COLO668 (cell line): ENCODE results near the gene PAF1.

Experiments
- DNase-seq: peaks from one replicate; lab custom pipeline; 2025; ENCODE audit not compliant: unreplicated experiment; lab: John Stamatoyannopoulos, UW

PAF1 gene

DNA sequence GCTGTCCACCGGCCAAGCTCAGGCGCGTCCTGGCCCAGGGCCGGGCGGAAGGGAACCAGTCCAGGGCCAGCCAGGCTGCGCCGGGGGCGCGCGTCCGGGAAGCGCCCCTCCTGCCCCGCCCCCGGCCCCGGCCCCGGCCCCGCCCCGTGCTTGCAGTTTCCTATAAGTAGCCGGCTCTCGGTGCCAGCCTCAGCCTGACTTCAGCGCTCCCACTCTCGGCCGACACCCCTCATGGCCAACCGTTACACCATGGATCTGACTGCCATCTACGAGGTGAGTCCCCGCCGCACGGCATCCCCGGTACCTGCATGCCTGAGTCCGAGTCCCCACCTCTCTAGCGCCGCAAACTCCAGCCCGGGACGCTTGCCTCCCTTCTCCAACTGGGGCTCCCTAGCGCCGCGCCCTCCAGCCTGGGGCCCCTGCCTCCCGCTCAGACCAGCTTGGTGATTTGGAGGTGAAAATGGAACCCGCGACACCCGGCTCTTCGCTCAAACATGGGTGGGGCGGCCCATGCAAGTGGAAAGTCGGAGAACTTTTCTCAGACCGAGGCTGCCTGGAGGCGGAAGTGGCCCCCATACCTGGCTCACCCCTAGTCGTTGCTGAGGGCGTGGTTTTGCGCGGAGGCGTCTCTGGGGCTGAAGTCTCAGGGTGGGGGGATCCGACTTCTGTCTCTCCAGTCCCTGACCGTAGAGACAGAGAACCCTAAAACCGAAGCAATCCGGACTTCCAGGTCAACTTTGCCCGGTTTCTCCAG lies 15.9 kb upstream of the PAF1 start, which contains the start of gene ZFP36:
TSS of gene ZFP36 (plus strand) at position 192 of the 754 bp plus-strand sequence. CDS start at position 250, 58 bp downstream.
- peak; percentile 85 for DNase-seq

- no peak for DNase-seq
Observed at GRCh38 chr19:39405958-39406655, 15.2 kb upstream of the PAF1 start.

DNA sequence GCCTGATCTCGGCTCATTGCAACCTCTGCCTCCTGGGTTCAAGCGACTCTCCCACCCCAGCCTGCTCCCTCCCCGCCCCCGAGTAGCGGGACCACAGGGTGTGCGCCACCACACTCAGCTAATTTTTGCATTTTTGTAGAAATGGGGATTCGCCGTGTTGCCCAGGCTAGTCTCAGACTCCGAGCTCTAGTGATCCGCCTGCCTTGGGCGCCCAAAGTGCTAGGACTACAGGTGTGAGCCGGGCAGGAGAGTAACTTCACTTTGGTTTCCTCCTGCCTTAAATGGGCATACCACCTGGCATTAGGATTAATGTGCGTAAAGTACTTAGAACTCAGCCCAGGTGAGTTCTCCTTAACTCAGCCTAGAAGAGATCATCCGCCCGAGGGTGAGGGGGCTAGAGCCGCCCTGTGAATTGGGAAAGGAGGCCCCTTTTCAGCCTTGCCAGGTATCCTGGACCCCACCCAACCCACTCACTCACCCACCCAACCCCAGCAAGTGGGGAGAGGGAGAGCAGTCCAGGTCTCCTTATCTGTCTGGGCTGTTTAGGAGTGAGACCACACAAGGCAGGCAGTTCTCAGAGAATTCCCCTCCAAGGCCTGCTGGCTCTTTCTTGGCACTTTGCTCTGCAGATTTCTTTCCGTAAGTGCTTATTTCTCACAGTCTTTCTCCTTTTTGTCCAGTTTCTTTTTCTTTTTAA lies 14.5 kb upstream of the PAF1 start:
- DNase-seq = no peak

DNA sequence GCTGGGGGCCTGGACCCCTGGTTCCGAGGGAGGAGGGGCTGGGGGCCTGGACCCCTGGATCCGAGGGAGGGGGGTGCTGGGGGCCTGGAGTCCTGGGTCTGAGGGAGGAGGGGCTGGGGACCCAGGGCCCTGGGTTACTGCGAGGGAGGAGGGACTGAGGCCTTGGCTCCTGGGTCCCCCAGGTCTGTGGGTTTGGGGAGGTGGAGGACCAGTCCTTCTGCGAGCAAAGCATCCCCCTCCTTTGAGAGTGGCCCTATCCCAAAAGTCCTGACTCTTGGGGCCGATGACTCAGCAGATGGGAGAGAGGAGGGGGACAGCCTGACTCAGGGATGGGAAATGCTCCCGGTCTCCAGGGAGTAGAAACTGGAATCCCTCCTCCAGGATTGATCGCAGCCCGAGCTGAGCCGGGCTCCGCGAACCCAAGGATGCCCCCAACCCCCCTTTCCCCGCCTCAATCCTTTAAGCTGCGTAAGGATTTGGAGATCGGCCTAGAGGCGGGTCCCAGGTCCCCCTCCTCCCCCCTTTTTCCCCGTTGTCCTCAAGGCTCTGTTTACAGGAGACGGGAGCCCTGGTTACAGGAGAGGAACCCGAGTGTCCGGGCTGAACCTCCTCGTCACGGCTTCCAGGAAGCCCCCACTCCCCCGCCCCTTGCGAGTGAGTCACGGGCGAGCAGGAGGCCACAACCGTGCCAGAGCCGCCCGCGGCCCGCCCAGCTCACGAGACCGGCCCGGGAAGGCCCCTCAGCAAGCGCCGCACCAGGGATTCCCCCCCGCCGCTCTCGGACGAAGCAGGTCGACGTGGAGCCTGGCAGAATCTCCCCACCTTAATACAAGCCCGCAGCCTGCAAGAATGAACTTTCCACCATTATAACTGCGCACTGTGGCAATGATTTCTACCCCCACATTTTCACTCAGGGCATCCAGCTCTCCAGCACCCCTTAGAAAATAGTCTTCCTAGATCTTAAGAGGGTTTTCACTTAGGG lies 12.7 kb upstream of the PAF1 start:
- peak; percentile 93 for DNase-seq

GRCh38 chr19:39402346-39403300 lies 11.7 kb upstream of the PAF1 start:
- peak; percentile 88 for DNase-seq

DNA sequence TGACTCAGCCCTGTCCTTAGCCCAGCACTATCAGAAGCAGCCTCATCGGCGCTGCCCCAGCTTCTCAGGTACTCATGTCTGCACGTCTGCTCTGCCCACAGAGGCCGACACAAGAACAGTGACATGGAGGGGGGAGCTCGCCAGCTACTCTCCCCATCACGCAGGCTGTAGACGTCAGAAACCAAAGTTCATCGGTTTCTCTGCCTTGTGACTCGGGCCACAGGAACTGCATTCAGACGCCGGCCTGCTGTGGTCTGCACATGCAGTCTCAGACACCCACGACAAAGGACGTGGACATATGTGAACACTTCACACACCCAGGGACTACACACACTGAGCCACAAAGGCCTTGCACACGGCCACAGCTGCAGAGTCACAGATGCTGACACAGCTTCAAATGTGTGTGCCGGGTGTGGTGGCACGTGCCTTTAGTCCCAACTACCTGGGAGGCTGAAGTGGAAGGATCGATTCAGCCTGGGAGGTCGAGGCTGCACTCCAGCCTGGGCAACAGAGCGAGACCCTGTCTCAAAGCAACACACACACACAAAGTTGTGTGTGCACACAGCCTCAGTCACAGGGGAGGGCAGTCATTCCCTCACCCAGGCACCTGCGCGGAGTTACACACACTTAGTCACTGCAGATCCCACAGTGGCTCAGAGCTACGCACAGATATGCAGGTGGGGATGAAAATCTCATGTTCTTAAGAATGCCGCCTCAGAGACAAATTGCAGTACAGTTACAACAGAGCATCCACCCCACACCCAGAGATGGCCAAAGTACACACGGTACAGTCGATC lies 10.8 kb upstream of the PAF1 start:
- peak; percentile 49 for DNase-seq

- no peak for DNase-seq
Observed at GRCh38 chr19:39401070-39401548, 10.2 kb upstream of the PAF1 start.

GRCh38 chr19:39400061-39400460 lies 9.2 kb upstream of the PAF1 start:
- no peak for DNase-seq

GRCh38 chr19:39399668-39400050 lies 8.8 kb upstream of the PAF1 start:
- DNase-seq = no peak

DNA sequence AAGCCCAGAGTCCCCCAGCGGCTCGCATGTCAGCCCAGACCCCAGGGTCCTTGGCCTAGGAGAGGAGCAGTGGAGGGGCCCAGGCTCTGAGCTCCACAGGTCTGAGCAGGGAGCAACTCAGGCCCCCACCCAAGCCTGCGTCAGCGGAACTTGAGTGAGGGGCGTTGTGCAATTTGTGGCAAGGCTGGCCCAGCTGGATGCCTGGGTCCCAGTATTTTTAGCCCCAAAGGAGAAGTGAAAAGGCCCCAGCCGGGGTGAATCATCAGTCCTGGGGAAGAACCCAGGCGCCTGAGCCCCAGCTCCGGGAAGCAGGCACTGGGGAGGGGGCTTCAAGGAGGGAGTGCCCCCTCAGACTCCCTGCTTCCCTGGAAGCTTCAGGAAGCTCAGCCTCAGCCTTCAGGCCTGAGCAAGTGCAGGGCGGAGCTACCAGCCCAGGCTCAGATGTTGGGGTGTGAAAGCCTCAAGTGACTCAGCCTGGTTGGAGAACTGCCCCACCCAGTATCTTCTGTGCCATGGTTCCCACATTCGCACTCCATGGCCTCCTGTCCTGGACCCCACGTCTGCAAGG lies 7.5 kb upstream of the PAF1 start:
- no peak for DNase-seq

DNA sequence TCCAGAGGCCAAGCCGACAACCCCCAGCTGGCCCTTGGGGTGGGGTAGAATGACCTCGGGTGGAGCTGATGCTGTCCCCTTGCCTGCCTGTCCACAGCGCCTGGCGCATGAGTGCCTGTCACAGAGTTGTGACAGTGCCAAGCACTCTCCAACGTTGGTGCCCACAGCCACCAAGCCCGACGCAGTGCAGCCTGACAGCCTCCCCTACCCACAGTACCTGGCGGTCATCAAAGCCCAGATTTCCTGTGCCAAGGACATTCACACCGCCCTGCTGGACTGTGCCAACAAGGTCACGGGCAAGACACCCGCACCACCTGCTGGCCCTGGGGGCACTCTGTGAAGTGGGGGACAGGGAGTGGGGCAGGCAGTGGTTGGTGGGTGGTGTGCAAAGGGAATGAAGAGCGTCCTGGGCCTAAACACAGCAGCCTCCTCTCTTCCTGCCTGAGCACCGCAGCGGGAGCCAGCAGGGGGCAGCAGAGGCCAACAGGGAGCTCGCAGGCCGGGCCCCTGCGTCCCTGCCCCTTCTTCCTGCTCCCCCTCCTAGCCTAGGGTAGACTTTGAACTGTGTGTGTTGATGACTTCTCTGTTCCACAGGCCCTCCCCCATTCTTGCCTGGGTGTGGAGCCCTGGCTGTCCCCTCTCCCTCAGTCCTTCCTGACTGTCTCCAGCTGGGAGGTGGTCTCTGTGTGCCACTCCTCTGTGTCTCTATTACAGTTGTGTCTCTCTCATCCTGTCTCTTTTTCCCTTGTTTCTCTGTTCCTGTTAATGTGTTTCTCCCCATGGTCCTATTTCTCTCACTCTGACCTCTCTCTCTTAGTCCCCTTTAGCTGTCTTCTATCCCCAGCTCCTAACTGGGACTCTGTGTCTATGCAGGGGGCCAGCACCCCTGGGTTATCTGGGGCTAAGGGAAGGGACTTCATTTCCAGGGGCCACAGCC lies 6.7 kb upstream of the PAF1 start:
- peak; percentile 89 for DNase-seq

DNA sequence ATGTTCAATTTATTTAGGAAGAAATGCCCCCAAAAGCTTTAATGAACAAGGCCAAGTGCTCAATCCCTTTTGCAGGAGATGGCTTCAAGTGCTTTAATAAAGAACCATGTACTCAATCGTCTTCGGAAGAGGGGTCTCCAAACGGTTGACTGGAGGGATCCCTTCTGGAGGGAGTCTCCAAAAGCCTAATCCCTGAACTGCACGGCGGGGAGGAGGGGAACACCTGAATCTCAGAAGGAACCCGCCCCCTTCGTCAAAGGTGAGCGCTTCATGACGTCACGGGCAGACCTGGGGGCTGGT lies 505 bp downstream of the PAF1 start:
- no peak for DNase-seq

GRCh38 chr19:39389631-39390414 lies 1.1 kb downstream of the PAF1 start:
- no peak for DNase-seq

DNA sequence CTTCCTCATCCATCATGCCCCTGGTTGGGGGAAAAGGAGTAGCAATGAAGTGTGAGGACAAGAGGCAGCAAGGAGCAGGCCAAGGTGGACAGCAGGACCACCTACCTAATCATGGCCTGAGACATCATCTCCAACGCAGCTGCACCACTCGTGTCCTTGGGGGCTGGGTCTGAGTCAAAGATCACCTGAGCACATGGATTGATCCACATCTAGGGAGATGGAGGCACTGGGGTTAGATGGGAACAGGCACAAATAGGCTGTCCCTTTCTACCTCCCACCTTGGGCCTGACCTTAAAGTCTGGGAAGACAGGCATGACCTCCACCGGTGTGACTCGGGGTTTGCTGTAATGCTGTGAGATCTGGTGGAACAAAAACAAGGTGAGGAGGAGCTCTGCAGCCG lies 2.2 kb downstream of the PAF1 start:
- no peak for DNase-seq

GRCh38 chr19:39386557-39386956 lies 4.3 kb downstream of the PAF1 start:
- no peak for DNase-seq

GRCh38 chr19:39385629-39386411 lies 5.1 kb downstream of the PAF1 start:
- DNase-seq = no peak
